SK-N-MC (cell line): ENCODE measurements around the gene HSD11B2.
A peak's percentile ranks its signal among the peaks of the same experiment; 100 is the strongest.

ENCODE experiments used
- DNase-seq: peaks from one replicate; pipeline ENCODE4 v3.0.0-alpha.2; 2011; ENCODE audit warnings: low read depth, low spot score
- H3K27ac ChIP-seq: fragments of 200-600 bp; sonication (generic); 2 replicates; pipeline ENCODE4 v1.5.1; 2016; ENCODE audit warnings: mixed run types
- H3K36me3 ChIP-seq: fragments of 200-600 bp; sonication (generic); 2 replicates; pipeline ENCODE4 v1.6.1; 2017; ENCODE audit warnings: antibody characterized with exemption, low read length, mixed read lengths; ENCODE audit not compliant: insufficient read depth
- H3K4me3 ChIP-seq: fragments of 200-600 bp; sonication (generic); 2 replicates; pipeline ENCODE4 v1.5.1; 2016
- H3K9ac ChIP-seq: fragments of 200-600 bp; sonication (generic); 2 replicates; pipeline ENCODE4 v1.8.0; 2017; ENCODE audit warnings: mixed run types, mixed read lengths; ENCODE audit not compliant: insufficient read length
- H3K9me3 ChIP-seq: fragments of 200-600 bp; sonication (generic); 2 replicates; pipeline ENCODE4 v1.6.1; 2017; ENCODE audit warnings: low read depth, mild to moderate bottlenecking, antibody characterized with exemption, low read length, moderate library complexity, mixed read lengths
- EZH2 ChIP-seq: fragments of 200-600 bp; sonication (generic); IDR thresholded peaks from one replicate; pipeline ENCODE4 v1.6.1; 2017; ENCODE audit warnings: antibody characterized with exemption
- FOXP2 ChIP-seq: optimal IDR thresholded peaks from 2 replicates; pipeline ENCODE3; 2011; ENCODE audit warnings: mild to moderate bottlenecking, moderate library complexity; ENCODE audit not compliant: insufficient read depth; ENCODE audit errors: extremely low read length, control extremely low read depth
- POLR2AphosphoS5 ChIP-seq: IDR thresholded peaks from 2 replicates; pipeline ENCODE4 v1.6.1; 2012; ENCODE audit warnings: mild to moderate bottlenecking, low read depth, low read length, borderline replicate concordance

HSD11B2 gene

GRCh38 chr16:67430977-67431774, at the start of gene HSD11B2:
Gene HSD11B2 (plus strand): TSS chr16:67431121. CDS start chr16:67431249, 128 bp downstream.
- H3K36me3 ChIP-seq = no peaks in the 10 kb centered on the region
- TF ChIP-seq POLR2AphosphoS5 (no peak), EZH2 (no peak), FOXP2 (no peak)
- H3K4me3 ChIP-seq = peak within 1 kb of the TSS; percentile 82
- no peak within 1 kb of the TSS for H3K27ac ChIP-seq
- peak within 1 kb of the TSS; percentile 65 for H3K9ac ChIP-seq
- no peak for DNase-seq
- no peaks in the 10 kb centered on the region for H3K9me3 ChIP-seq

- no peak for TF ChIP-seq EZH2
- TF ChIP-seq FOXP2 = no peak
- no peak for TF ChIP-seq POLR2AphosphoS5
Observed at GRCh38 chr16:67383284-67383683, 47.6 kb upstream of the HSD11B2 start.

GRCh38 chr16:67384778-67385510, 46.0 kb upstream of the HSD11B2 start:
- Histone ChIP-seq H3K27ac (no peak overlapping the region), H3K9me3 (no peaks in the 10 kb centered on the region), H3K4me3 (no peak overlapping the region), H3K9ac (no peak overlapping the region), H3K36me3 (no peaks in the 10 kb centered on the region)
- no peak for DNase-seq
- TF ChIP-seq EZH2 (no peak), FOXP2 (no peak), POLR2AphosphoS5 (no peak)

More at GRCh38 chr16:67383284-67383683, 47.6 kb upstream of the HSD11B2 start:
- no peak overlapping the region for H3K27ac ChIP-seq
- H3K36me3 ChIP-seq = no peaks in the 10 kb centered on the region
- H3K9ac ChIP-seq = no peak overlapping the region
- no peaks in the 10 kb centered on the region for H3K9me3 ChIP-seq
- no peak for DNase-seq
- H3K4me3 ChIP-seq = no peak overlapping the region

- Histone ChIP-seq H3K4me3 (no peak overlapping the region), H3K27ac (no peak overlapping the region), H3K36me3 (no peaks in the 10 kb centered on the region), H3K9me3 (no peaks in the 10 kb centered on the region), H3K9ac (no peak overlapping the region)
- TF ChIP-seq POLR2AphosphoS5 (no peak), FOXP2 (no peak), EZH2 (no peak)
- no peak for DNase-seq
Observed at GRCh38 chr16:67386861-67387455, 44.0 kb upstream of the HSD11B2 start.

- Histone ChIP-seq H3K36me3 (no peaks in the 10 kb centered on the region), H3K9ac (no peak overlapping the region), H3K9me3 (no peaks in the 10 kb centered on the region), H3K4me3 (no peak overlapping the region), H3K27ac (no peak overlapping the region)
- TF ChIP-seq FOXP2 (no peak), EZH2 (no peak), POLR2AphosphoS5 (no peak)
- DNase-seq = no peak
Observed at GRCh38 chr16:67387479-67388079, 43.3 kb upstream of the HSD11B2 start.

- no peak for DNase-seq
Observed at GRCh38 chr16:67388191-67388590, 42.7 kb upstream of the HSD11B2 start.

GRCh38 chr16:67388591-67388990, 42.3 kb upstream of the HSD11B2 start:
- Histone ChIP-seq H3K9me3 (no peaks in the 10 kb centered on the region), H3K27ac (no peak overlapping the region)
- no peak for DNase-seq

More at GRCh38 chr16:67388191-67388590, 42.7 kb upstream of the HSD11B2 start:
- no peak for TF ChIP-seq POLR2AphosphoS5
- no peak for TF ChIP-seq EZH2
- TF ChIP-seq FOXP2 = no peak
- Histone ChIP-seq H3K9ac (no peak overlapping the region), H3K27ac (no peak overlapping the region), H3K4me3 (no peak overlapping the region), H3K36me3 (no peaks in the 10 kb centered on the region), H3K9me3 (no peaks in the 10 kb centered on the region)

More at GRCh38 chr16:67388591-67388990, 42.3 kb upstream of the HSD11B2 start:
- Histone ChIP-seq H3K36me3 (no peaks in the 10 kb centered on the region), H3K9ac (no peak overlapping the region), H3K4me3 (no peak overlapping the region)
- TF ChIP-seq FOXP2 (no peak), EZH2 (no peak), POLR2AphosphoS5 (no peak)
